Thyroid gland (tissue), 4 donors: ENCODE data around the gene CCDC50. TPM values are rescaled to one million over a fixed set of nuclear protein-coding genes. Genes with fewer than 3 reads are reported as not detected.

Experiments used
- DNase-seq, 2 donors: peaks; one replicate each; pipeline ENCODE4 v3.0.0-alpha.2; 2019
- H3K27ac ChIP-seq, 3 donors: fragments of 200-600 bp; sonication (generic); 1 replicate in 2 of 3; 2 replicates in 1 of 3; pipeline ENCODE4 v1.5.1; 2016 to 2019; ENCODE audit warnings: mild to moderate bottlenecking in 1 of 3, moderate library complexity in 1 of 3
- H3K27me3 ChIP-seq: fragments of 200-600 bp; sonication (generic); one replicate; pipeline ENCODE4 v1.5.1; 2019
- H3K36me3 ChIP-seq, 2 donors: fragments of 200-600 bp; sonication (generic); one replicate each; pipeline ENCODE4 v1.5.1; 2016 to 2019
- H3K4me1 ChIP-seq, 2 donors: fragments of 200-600 bp; sonication (generic); one replicate each; pipeline ENCODE4 v1.5.1; 2017 to 2019
- H3K4me3 ChIP-seq, 3 donors: fragments of 200-600 bp; sonication (generic); replicated peaks in 1 of 3; 1 replicate in 2 of 3; 2 replicates in 1 of 3; pipeline ENCODE4 v1.5.1; 2016; ENCODE audit warnings: mild to moderate bottlenecking in 1 of 3
- H3K9me3 ChIP-seq: fragments of 200-600 bp; sonication (generic); one replicate; pipeline ENCODE4 v1.5.1; 2017
- CTCF ChIP-seq, 6 experiments: fragments of 200-600 bp in 3 of 6; fragments of 450-650 bp in 3 of 6; sonication (generic) in 3 of 6; IDR thresholded peaks; one replicate each; pipeline ENCODE4 v1.5.1; 2016 to 2019; ENCODE audit warnings: antibody characterized with exemption in 6 of 6, mild to moderate bottlenecking in 2 of 6, inconsistent platforms in 1 of 6, moderate library complexity in 1 of 6
- POLR2A ChIP-seq, 2 donors: fragments of 450-650 bp; IDR thresholded peaks; one replicate each; pipeline ENCODE4 v1.6.1; 2017; ENCODE audit warnings: antibody characterized with exemption in 2 of 2, mild to moderate bottlenecking in 2 of 2, moderate library complexity in 1 of 2
- WGBS, 2 donors: methylation state at CpG; one replicate each; pipeline ENCODE4 v1.1.5; 2017; 5-methylcytosine and 5-hydroxymethylcytosine counted together
- intact Hi-C: fragments of 100-400 bp; cut with DNase I; formaldehyde crosslinking; loops from one replicate; pipeline ENCODE4 v1.15.1; 2023
- total RNA-seq, 4 donors: library from RNA; depleted of rRNA; stranded (reverse); fragments of >200 nt; gene quantifications; one replicate each; pipeline ENCODE4 v1.2.3, GENCODE V29; 2016

The CCDC50 gene
- total RNA-seq, 4 donors from 2014 or later = 63.3 to 104 (median 91.1) TPM

- TF ChIP-seq CTCF (IDR thresholded peaks at IDR 0.05) = no peak
- no peak for TF ChIP-seq POLR2A (IDR thresholded peaks at IDR 0.05)
Measured at GRCh38 chr3:191438150-191438814, 109.1 kb downstream of the CCDC50 start.

GRCh38 chr3:191440532-191440931 lies 111.3 kb downstream of the CCDC50 start:
- DNase-seq = no peak
- H3K4me1 ChIP-seq = no peaks in the 10 kb centered on the region
- intact Hi-C loops = no loop called here
- H3K36me3 ChIP-seq = no peaks in the 10 kb centered on the region
- no peak overlapping the region for H3K27ac ChIP-seq
- H3K9me3 ChIP-seq = no peaks in the 10 kb centered on the region
- H3K27me3 ChIP-seq = no peaks in the 10 kb centered on the region
- H3K4me3 ChIP-seq = no peak overlapping the region
- 90 to 95% methylated on average over 4 of the region's 4 CpGs for WGBS, 2 donors
- TF ChIP-seq POLR2A (IDR thresholded peaks at IDR 0.05) = no peak
- TF ChIP-seq CTCF (IDR thresholded peaks at IDR 0.05) = no peak

More at GRCh38 chr3:191438150-191438814, 109.1 kb downstream of the CCDC50 start:
- Histone ChIP-seq H3K27ac (no peak overlapping the region), H3K4me1 (no peaks in the 10 kb centered on the region), H3K4me3 (no peak overlapping the region), H3K27me3 (no peaks in the 10 kb centered on the region), H3K36me3 (no peaks in the 10 kb centered on the region), H3K9me3 (no peaks in the 10 kb centered on the region)
- intact Hi-C loops = no loop called here
- 87% methylated on average over 2 of the region's 2 CpGs for WGBS, 2 donors
- DNase-seq = no peak

GRCh38 chr3:191441687-191442086 lies 112.5 kb downstream of the CCDC50 start:
- WGBS, 2 donors = 77 to 84% methylated on average over 2 of the region's 2 CpGs
- H3K27ac ChIP-seq = no peak overlapping the region
- H3K27me3 ChIP-seq = no peaks in the 10 kb centered on the region
- DNase-seq = no peak
- no peak for TF ChIP-seq POLR2A (IDR thresholded peaks at IDR 0.05)
- no peak for TF ChIP-seq CTCF (IDR thresholded peaks at IDR 0.05)
- H3K4me1 ChIP-seq = no peaks in the 10 kb centered on the region
- intact Hi-C loops = no loop called here
- H3K36me3 ChIP-seq = no peaks in the 10 kb centered on the region
- no peaks in the 10 kb centered on the region for H3K9me3 ChIP-seq
- H3K4me3 ChIP-seq = no peak overlapping the region

GRCh38 chr3:191444569-191444968 lies 115.4 kb downstream of the CCDC50 start:
- TF ChIP-seq CTCF (IDR thresholded peaks at IDR 0.05) = no peak
- no peak for TF ChIP-seq POLR2A (IDR thresholded peaks at IDR 0.05)
- no peaks in the 10 kb centered on the region for H3K9me3 ChIP-seq
- no peak overlapping the region for H3K27ac ChIP-seq
- intact Hi-C loops = no loop called here
- DNase-seq = no peak
- H3K27me3 ChIP-seq = no peaks in the 10 kb centered on the region
- WGBS, 2 donors = 93 to 96% methylated on average over 3 of the region's 3 CpGs
- H3K4me1 ChIP-seq = no peaks in the 10 kb centered on the region
- no peak overlapping the region for H3K4me3 ChIP-seq
- H3K36me3 ChIP-seq = no peaks in the 10 kb centered on the region

Other genes starting within 250 kb of the CCDC50 start
- gene OSTN, start 130.2 kb upstream of the CCDC50 start, total RNA-seq = not detected
- 1 to 10 TPM in 2 of 4 donors, under 1 TPM in 1, not detected in 1; 0.27 to 2.0 (median 1.4) TPM for gene UTS2B, start 1.1 kb downstream of the CCDC50 start, total RNA-seq
- not detected for gene PYDC2, start 131.8 kb downstream of the CCDC50 start, total RNA-seq